Kidney glomerular epithelial cell (primary cell): Measurements from ENCODE around the gene CTF1.
"Not testable (repeated sequence)": the region's sequence is repeated elsewhere in the genome, so short reads cannot be mapped to it uniquely, and the experiment has no call there.

Experiments
- DNase-seq: peaks from one replicate; lab custom pipeline; 2025; lab: John Stamatoyannopoulos, UW

The CTF1 gene, protein sequence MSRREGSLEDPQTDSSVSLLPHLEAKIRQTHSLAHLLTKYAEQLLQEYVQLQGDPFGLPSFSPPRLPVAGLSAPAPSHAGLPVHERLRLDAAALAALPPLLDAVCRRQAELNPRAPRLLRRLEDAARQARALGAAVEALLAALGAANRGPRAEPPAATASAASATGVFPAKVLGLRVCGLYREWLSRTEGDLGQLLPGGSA

DNA sequence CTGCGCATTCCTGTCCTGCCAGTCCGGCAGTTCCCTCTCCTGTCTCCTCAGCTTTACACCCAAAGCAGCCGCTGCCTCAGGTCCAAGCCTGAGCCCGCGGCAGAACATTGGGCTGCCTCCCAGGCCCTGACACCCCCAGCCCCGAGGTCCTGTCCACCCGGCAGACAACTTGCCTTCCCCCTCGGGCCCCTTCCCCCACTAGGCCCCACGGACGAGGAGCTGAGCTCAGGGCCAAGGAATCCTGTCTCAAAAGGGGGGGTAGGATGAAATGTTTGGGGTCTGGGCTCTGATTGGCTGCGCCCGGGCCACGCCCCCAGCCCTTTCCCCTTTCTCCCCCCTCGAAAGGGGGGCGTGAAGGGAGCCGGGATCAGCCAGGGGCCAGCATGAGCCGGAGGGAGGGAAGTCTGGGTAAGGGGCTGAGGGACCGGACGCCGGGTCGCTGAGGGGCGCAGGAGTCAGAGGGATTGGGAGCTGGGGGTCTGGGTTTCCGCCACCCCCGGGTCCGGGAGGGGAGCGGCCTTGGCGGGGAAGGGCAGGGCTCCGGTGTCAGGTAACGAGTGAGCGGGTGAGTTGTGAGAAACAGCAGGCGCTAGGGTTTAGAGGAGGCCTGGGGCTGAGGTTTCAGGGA, at the start of gene CTF1:
Gene CTF1 (plus strand): TSS at position 354 of the 628 bp plus-strand sequence. CDS start 30 bp downstream, at position 384.
- peak; percentile 72 for DNase-seq

DNA sequence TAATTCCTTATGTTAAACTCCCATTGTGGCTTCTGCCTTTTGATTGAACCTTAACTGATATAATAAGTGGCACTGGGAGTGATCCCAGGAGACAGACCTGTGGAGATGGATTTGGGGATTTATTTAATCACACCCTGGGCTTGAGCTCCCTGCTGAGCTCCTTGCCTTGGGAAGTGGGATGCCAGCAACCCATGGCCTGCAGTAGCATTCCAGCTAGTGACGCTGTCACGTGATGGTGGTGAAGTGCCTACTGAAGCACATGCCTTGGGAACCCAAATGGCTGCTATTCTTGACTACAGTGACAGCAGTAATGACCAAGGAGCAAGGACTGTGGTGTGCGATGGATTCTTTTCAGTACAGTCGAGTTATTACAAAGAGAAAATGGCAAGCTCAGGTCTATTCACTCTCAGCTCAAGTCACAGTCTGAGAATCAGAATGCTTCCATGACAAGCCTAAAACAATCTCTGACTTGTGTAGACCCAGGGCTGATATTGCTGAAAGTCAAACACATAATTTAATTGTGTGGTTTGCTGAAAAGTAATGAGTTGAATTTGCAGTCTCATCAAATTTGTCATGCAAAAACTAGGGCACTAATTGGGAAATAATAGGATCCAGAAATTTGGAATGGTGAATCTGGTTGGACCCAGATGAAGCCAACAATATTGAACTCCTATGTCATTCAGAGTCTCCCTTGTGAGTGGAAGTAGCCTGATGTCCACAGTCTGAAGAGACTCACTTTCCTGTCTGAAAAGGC, 49.6 kb upstream of the CTF1 start:
- no peak for DNase-seq

DNA sequence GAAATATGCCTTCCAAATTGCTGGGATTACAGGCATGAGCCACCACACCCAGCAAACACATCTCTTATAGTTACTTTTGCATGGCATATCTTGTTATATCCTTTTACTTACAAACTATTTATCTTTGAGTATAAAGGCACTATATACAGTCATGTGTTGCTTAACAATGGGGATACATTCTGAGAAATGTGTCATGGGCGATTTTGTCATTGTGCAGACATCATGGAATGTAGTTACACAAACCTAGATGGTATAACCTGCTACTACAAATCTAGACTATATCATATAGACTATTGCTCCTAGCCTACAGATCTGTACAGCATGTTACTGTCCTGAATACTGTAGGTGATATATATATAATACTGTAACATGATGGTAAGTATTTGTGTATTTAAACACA, 46.2 kb upstream of the CTF1 start:
- no peak for DNase-seq

DNA sequence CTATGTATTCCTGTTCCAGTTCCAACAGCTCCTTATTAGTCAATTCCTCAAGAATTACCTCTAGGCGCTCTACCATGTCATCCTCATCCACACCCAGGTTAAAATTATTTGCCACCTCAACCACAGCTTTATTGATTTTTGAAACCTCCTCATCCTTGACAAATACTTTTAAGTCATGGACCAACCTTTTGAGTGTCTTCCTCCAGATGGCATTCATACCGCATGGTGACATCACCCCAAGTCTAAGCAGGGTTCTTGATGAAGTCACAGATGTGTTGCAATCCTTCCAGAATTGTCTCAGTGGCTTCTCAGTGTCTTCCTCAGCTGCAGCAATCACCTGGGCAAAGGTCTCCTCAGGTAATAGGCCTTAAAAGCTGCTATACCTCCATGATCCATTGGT, 42.7 kb upstream of the CTF1 start:
- DNase-seq: no peak

DNA sequence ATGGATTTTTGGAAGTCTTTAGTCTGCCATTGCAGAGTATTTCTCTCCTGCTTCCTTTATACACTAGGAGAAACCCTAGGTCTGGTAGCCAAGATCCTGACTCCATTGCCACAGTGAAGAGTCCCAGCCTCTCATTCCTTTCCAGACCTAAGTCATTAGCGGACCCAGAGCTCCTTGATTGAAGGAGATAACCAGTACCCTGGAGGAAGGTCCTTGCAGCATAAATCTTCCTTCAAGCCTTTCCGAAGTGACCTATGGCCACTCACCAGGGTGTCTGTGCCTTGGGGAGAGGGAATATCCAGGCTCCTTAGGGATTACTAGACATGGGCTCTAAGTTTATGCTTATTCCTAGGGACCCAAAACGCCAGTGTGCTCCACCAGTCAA, 38.3 kb upstream of the CTF1 start:
- no peak for DNase-seq

DNA sequence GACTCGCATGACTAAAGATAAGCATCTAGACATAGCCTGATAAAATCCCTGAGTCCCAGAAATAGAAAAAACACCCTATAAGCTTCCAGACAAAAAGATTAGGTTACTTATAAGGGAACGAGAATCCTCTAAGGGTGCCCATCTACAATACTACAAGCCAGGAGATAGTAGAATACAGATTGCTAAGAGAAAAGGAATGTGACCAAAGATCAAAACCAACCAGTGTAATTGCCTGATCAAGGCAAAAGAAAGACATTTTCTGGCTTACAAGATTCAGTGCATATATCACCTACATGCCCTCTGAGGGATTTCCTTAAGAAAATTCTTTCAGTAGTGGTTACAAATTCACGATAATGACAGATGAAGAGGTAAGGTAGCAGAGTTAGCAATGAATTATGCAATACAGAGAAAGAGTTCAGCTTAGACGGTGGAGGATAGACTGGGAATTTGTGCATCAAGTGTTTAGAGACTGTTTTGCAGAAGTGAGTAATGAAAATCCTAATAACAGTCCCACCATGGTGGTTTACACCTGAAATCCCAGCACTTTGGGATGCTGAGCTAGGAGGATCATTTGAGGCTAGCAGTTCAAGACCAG, 37.5 kb upstream of the CTF1 start:
- no peak for DNase-seq

DNA sequence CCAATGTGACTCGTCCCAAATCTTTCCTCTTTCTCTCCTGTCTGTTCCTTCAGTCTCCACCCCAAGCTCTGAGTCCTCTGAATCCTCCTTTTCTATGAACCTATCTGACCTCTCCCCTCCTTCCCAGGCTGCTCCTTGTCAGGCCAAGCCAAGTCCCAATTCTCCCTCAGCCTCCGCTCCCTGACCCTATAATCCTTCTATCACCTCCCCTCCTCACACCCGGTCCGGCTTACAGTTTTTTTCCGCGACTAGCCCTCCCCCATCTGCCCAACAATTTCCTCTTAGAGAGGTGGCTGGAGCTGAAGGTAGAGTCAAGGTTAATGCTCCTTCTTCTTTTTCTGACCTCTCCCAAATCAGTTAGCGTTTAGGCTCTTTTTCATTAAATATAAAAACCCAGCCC, 35.7 kb upstream of the CTF1 start:
- not testable (repeated sequence) for DNase-seq

DNA sequence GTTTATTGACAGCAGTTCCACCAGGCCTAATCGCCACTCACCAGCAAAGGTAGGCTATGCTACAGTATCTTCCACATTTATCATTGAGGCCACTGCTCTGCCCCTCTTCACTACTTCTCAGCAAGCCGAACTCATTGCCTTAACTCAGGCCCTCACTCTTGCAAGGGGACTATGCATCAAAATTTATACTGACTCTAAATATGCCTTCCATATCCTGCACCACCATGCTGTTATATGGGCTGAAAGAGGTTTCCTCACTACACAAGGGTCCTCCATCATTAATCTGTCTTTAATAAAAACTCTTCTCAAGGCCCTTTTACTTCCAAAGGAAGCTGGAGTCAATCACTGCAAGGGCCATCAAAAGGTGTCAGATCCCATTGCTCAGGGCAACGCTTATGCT, 33.2 kb upstream of the CTF1 start:
- not testable (repeated sequence) for DNase-seq

DNA sequence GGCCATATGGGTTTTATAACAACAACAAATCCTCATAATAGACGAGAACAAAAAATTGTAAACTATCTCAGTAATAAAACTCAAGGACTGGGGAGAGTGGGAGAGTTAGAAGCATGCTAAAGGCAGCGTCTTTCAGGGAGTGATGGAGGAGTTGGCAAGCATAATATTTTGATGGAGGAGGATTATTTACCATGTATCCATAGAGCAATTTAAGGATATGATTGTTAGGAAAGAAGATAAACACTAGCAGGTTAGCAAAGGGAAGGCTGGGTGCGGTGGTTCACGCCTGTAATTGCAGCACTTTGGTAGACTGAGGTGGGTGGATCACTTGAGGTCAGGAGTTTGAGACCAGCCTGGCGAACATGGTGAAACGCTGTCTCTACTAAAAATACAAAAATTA, 30.4 kb upstream of the CTF1 start:
- no peak for DNase-seq

DNA sequence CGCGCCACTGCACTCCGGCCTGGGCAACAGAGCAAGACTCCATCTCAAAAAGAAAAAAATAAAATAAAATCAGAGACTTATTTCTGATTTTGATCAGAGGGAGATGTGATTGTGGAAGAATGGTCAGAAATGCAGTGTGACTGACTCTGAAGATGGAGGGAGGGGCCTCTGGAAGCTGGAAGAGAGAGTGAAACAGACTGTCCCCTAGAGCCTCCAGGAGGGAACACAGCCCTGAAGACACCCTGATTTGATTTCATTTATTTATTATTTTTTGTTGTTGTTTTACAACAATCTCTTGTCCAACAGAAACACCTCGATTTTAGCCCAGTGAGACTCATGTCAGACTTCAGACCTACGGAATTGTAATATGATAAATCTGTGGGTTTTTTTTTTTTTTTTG, 28.7 kb upstream of the CTF1 start:
- no peak for DNase-seq

DNA sequence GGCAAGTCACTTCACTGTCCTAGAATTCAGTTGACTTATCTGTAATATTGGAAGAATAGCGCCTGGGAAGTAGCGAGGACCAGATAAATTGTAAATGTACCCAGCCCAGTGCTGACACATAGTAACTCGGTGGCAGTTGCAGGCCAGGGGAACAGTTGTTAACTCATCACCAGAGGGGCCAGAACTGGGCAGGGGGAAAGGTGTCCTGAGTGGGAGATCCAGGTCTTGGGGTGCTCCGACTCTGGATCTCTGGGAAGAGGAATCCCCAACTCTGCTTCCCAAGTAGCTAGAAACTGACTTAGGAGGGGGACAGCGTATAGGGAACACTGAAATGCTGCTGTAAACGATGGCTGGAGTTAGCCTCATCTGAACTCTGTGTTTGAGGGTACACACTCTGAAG, 25.5 kb upstream of the CTF1 start:
- no peak for DNase-seq

DNA sequence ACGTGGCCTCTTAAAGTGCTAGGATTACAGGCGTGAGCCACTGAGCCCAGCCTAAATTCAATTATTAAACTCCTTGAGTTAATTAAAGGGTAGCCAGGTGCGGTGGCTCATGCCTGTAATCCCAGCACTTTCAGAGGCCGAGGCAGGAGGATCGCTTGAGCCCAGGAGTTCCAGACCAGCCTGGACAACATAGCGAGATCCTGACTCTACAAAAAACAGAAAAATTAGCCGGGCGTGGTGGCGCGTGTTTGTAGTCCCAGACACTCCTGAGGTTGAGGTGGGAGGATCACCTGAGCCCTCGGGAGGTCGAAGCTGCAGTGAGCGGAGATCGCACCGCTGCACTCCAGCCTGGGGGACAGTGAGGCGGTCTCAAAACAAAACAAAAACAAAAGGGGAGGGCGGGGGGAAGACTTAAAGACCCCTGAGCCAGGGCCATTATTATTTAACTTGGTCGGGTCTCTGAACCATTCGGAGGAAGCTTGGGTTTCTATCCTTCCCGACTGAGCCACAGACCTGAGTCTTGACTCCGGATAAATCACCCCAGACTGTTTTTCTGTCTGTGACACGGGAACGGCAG, 22.1 kb upstream of the CTF1 start:
- no peak for DNase-seq

DNA sequence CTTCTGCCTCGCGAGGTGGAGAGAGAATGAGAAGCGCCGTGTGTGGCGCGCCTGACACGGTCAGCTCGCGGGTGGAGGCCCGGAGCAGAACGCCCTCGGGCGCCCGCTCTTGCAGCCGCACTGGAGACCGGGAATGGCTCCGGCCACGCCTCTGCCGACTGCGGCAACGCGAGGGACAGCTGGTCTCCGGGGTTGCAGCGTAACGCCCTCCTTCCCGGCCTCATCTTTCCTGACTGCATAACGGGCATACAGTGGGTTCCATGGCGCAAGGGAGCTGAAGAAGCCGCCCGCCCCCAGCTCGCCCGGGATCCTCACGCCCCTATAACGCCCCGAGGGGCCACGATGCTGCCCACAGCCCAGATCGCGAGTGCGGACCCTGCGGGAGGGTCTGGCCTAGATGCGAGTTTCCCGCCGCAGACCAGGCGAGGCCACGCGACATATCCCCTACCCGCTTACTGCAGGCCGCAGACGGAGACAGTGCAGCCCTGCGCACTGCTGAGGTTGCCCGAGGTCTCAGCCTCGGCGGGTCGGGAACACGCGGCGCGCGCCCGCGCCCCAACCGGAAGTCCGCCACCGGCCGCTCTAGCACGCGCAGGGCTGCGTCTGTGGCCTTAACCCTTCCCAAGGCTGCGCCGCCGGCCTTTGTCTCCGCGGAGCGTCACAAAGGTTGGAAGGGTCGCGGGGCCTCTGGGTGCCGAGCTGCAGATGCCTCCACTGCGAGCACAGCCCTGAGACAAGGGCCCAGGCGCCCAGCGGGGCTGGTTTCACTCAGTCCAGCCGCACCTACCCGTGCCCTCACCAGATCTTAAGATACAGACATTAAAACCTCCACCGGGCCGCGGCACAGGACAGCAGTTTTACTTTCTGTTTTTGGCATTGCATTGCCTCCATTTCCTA, 21.3 kb upstream of the CTF1 start:
- peak; percentile 85 for DNase-seq

DNA sequence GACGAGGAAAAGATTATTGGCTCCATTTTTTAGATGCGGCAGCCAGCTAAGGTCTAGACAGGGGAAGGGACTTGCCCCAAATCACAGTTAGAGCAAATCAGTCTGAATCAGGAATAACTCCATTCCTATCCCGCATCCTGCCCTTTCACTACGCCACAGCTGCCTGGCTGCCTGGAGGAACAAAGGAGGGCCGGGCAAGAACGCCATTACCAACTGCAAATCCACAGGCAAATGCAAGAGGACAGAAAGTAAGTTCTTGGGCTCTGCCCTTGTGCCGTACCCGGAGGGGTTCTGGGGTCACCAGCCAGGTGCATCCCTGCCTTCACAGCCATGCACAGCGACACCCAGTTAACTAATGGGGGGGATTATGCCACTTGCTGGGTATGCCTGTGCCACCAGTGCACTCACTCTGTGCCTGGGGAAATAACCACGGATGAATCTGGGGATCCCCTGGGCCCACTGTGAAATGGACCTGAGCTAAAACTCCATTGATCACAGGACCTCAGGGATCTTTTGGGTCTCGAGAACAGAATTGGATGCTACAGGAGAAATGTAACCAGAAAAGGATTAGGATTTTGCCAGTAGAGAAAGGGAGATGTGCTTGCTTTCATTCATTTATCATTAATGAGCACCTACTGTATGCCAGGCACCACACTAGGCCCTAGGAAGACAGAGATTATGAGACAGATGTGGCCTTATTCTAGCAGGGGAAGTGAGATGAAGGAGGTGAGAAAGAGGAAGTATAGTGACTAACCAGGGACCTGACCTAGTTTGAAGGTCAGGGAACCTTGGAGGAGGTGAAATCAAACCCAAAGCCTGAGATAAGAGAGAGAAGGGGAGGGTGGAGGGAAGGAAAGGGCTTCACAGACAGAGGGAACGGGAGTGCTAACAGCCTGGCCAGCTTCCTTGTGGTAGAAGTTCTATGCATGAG, 20.3 kb upstream of the CTF1 start:
- DNase-seq: no peak

DNA sequence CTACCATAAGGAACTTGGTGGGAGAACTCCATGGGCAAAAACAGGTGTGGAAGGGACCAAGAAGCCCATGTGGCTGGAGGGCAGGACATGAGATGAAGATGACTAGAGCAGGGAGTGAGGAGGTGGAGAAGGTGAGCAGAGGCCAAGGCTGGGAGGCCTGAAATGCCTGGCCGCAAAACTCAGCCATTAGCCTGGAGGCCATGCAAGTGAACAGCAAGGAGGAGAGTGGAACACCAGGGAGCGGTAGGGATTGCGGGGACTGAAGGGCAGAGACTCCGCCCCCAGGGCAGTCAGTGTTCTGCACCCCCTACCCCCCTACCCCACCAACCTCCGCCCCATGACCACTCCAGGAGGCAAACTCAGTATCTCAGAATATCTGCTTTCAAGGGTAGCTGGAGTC, 19.5 kb upstream of the CTF1 start:
- no peak for DNase-seq

DNA sequence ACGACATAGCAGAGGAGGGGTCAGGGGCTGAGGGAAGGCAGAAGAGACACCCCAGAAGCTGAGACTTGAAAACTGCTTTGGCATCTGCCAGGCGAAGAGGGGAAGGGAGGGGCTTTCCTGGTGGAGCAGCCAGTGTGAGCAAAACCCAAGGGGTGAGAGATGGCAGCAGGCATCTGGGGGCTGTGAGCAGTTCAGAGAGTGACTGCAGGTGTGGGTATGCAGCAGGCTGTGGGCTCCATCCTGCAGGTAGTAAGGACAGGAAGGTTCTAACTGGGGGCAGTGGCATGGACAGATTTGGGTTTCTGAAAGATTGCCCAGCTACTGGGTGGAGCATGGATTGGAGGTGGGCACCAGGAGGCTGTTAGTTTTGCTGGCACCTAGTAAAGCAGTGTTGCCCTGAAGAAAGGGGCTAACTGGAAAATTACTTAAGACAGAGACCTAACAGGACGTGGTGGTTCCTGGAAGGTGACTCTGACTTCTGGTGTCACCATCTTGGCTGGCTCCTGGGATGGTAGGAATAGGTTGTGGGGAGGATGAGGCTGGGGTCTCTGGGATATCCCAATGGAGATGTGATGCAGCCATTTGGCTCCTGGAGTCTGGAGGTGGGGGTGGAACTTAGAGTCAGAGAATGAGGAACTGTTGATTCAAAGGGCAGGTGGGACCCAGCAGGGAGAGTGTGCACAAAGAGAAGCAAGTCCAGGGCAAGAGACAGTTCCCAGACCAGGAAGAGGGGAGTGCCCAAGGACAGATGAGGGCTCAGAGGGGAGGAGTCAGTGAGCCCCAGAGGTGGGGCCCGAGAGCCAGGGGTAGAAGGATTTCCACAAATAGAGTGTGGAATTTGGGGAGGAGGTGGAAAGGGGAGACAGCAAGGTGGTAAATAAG, 13.7 kb upstream of the CTF1 start:
- no peak for DNase-seq

DNA sequence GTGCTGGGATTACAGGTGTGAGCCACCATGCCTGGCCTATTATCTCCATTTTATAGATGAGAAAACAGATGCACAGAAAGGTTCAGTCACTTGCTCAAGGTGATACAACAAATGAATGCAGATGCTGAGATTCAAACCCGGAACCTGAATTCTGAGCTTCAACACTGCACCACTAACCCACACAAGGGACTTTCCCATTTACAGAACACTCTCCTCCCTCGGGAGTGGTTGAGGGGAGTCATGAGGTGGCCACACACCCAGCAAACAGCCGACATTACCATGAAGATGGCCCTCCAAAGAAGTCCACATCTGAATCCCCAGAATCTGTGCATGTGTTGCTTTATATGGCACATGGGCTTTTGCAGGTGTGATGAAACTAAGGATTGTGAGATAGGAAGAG, 11.7 kb upstream of the CTF1 start:
- DNase-seq: no peak

DNA sequence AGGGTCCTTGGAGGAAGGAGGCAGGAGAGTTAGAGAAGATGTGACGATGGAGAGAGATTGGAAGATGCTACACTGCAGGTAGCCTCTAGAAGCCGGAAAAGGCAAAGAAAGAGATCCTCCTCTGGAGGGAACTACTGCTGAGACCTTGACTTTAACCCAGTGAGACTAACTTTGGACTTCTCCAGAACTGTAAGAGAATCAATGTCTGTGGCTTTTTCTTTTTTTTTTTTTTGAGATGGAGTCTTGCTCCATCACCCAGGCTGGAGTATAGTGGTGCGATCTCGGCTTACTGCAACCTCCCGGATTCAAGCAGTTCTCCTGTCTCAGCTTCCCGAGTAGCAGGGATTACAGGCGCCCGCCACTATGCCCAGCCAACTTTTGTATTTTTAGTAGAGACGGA, 11.2 kb upstream of the CTF1 start:
- DNase-seq: no peak

DNA sequence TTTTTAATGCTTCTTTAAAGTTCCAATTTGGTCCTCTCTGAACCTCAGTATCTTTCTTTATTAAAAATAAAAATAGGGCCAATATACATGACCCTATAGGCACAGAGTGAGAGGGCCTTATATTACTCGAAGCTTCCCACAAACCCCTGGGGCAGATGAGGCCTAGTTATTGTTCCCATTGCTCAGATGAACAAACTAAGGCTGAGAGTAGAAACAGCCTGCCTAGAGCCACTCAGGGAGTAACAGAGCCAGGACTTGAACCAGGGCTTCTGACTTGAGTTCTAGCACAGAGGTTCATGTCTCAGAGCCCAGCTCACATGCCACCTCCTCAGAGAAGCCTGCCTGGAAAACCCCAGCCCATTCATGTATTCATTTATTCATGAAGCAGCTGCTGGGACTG, 10.3 kb upstream of the CTF1 start:
- no peak for DNase-seq

DNA sequence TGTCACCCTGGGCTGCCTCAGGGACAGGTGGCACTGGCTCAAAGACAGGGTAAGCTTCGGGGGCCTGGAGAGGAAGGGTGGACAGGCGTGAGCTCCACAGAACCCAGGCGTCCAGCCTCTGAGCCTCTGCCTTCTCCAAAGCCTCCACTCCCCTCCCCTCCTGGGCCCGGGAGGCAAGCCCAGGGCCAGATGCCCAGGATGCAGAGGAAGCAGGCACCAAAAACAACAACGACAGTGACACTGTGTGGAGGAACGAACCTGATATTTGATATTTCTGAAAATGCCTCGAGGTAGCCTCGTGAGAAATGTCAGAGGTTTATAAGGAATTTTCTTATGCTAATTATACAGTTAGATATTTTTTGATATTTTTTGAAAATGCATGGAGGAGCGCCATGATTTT, 8.5 kb upstream of the CTF1 start:
- no peak for DNase-seq
